ENCODE data around the gene CPLX1. TPM values are rescaled to one million over a fixed set of nuclear protein-coding genes. Genes with fewer than 3 reads are reported as not detected.

The CPLX1 gene
- total RNA-seq, 1 donor from 2014 or later, result 115 TPM

- no peak for TF ChIP-seq CTCF (IDR thresholded peaks at IDR 0.05; ENCODE audit: partially characterized antibody, unreplicated experiment)
- peak overlapping the region; percentile 59 for H3K27ac Mint-ChIP-seq (ENCODE audit: unreplicated experiment)
- H3K4me3 Mint-ChIP-seq (ENCODE audit: unreplicated experiment), result no peak overlapping the region
- no peak for DNase-seq
- H3K36me3 Mint-ChIP-seq (ENCODE audit: unreplicated experiment), result peaks cover 7% of the 10 kb centered on the region
- H3K4me1 Mint-ChIP-seq (ENCODE audit: low read depth, unreplicated experiment), result peaks cover 7% of the 10 kb centered on the region
- peaks cover 8% of the 10 kb centered on the region for H3K9me3 Mint-ChIP-seq (ENCODE audit: unreplicated experiment)
- H3K27me3 Mint-ChIP-seq (ENCODE audit: unreplicated experiment), result peaks cover 5% of the 10 kb centered on the region
Observed at GRCh38 chr4:833731-834367, 7.9 kb upstream of the CPLX1 start.

- H3K4me3 Mint-ChIP-seq (ENCODE audit: unreplicated experiment), result no peak overlapping the region
- H3K4me1 Mint-ChIP-seq (ENCODE audit: low read depth, unreplicated experiment), result peaks cover 7% of the 10 kb centered on the region
- H3K27me3 Mint-ChIP-seq (ENCODE audit: unreplicated experiment), result peaks cover 6% of the 10 kb centered on the region
- peaks cover 7% of the 10 kb centered on the region for H3K36me3 Mint-ChIP-seq (ENCODE audit: unreplicated experiment)
- DNase-seq, result no peak
- H3K9me3 Mint-ChIP-seq (ENCODE audit: unreplicated experiment), result peaks cover 11% of the 10 kb centered on the region
- no peak overlapping the region for H3K27ac Mint-ChIP-seq (ENCODE audit: unreplicated experiment)
- no peak for TF ChIP-seq CTCF (IDR thresholded peaks at IDR 0.05; ENCODE audit: partially characterized antibody, unreplicated experiment)
Observed at GRCh38 chr4:833156-833555, 7.2 kb upstream of the CPLX1 start.

GRCh38 chr4:832536-832935, 6.6 kb upstream of the CPLX1 start:
- no peak overlapping the region for H3K4me3 Mint-ChIP-seq (ENCODE audit: unreplicated experiment)
- peaks cover 9% of the 10 kb centered on the region for H3K4me1 Mint-ChIP-seq (ENCODE audit: low read depth, unreplicated experiment)
- H3K27me3 Mint-ChIP-seq (ENCODE audit: unreplicated experiment), result peaks cover 9% of the 10 kb centered on the region
- peaks cover under 1% of the 10 kb centered on the region for H3K36me3 Mint-ChIP-seq (ENCODE audit: unreplicated experiment)
- no peak overlapping the region for H3K27ac Mint-ChIP-seq (ENCODE audit: unreplicated experiment)
- no peak for TF ChIP-seq CTCF (IDR thresholded peaks at IDR 0.05; ENCODE audit: partially characterized antibody, unreplicated experiment)
- peaks cover 10% of the 10 kb centered on the region for H3K9me3 Mint-ChIP-seq (ENCODE audit: unreplicated experiment)
- DNase-seq, result no peak

- no peak for TF ChIP-seq CTCF (IDR thresholded peaks at IDR 0.05; ENCODE audit: partially characterized antibody, unreplicated experiment)
- H3K9me3 Mint-ChIP-seq (ENCODE audit: unreplicated experiment), result peaks cover 9% of the 10 kb centered on the region
- DNase-seq, result no peak
- no peaks in the 10 kb centered on the region for H3K36me3 Mint-ChIP-seq (ENCODE audit: unreplicated experiment)
- peaks cover 9% of the 10 kb centered on the region for H3K27me3 Mint-ChIP-seq (ENCODE audit: unreplicated experiment)
- no peak overlapping the region for H3K4me3 Mint-ChIP-seq (ENCODE audit: unreplicated experiment)
- peaks cover 10% of the 10 kb centered on the region for H3K4me1 Mint-ChIP-seq (ENCODE audit: low read depth, unreplicated experiment)
- no peak overlapping the region for H3K27ac Mint-ChIP-seq (ENCODE audit: unreplicated experiment)
Observed at GRCh38 chr4:832108-832507, 6.2 kb upstream of the CPLX1 start.

- TF ChIP-seq CTCF (IDR thresholded peaks at IDR 0.05; ENCODE audit: partially characterized antibody, unreplicated experiment), result no peak
- Mint-ChIP-seq H3K27me3 (ENCODE audit: unreplicated experiment) (peaks cover 9% of the 10 kb centered on the region), H3K4me1 (ENCODE audit: low read depth, unreplicated experiment) (peaks cover 10% of the 10 kb centered on the region), H3K9me3 (ENCODE audit: unreplicated experiment) (peaks cover 9% of the 10 kb centered on the region), H3K36me3 (ENCODE audit: unreplicated experiment) (no peaks in the 10 kb centered on the region), H3K27ac (ENCODE audit: unreplicated experiment) (no peak overlapping the region), H3K4me3 (ENCODE audit: unreplicated experiment) (no peak overlapping the region)
- no peak for DNase-seq
Observed at GRCh38 chr4:831483-831805, 5.5 kb upstream of the CPLX1 start.

Data from glutamatergic neuron (in vitro differentiated cells).